GM12875 (cell line): ENCODE results near the gene PIK3C3.

ENCODE experiments used
- H3K4me3 ChIP-seq: one replicate; pipeline ENCODE4 v1.5.1; 2011; ENCODE audit warnings: low read depth, low read length, control low read depth
- CTCF ChIP-seq: IDR thresholded peaks from 2 replicates; pipeline ENCODE4 v1.5.1; 2011; ENCODE audit warnings: low read depth, mild to moderate bottlenecking, control low read depth, inconsistent platforms, low read length, moderate library complexity, borderline replicate concordance; ENCODE audit not compliant: insufficient read depth

Gene PIK3C3

GRCh38 chr18:41965634-41966255, 10.7 kb downstream of the PIK3C3 start:
- TF ChIP-seq CTCF: no peak
- H3K4me3 ChIP-seq: no peak overlapping the region

GRCh38 chr18:41966943-41967342, 11.9 kb downstream of the PIK3C3 start:
- H3K4me3 ChIP-seq: no peak overlapping the region
- no peak for TF ChIP-seq CTCF

GRCh38 chr18:41967680-41968079, 12.6 kb downstream of the PIK3C3 start:
- H3K4me3 ChIP-seq: no peak overlapping the region
- no peak for TF ChIP-seq CTCF

- no peak for TF ChIP-seq CTCF
- H3K4me3 ChIP-seq: no peak overlapping the region
Observed at GRCh38 chr18:41969881-41970280, 14.8 kb downstream of the PIK3C3 start.

- no peak overlapping the region for H3K4me3 ChIP-seq
- TF ChIP-seq CTCF: no peak
Observed at GRCh38 chr18:41972067-41972925, 17.3 kb downstream of the PIK3C3 start.

- TF ChIP-seq CTCF: no peak
- no peak overlapping the region for H3K4me3 ChIP-seq
Observed at GRCh38 chr18:41973983-41974382, 18.9 kb downstream of the PIK3C3 start.

- no peak for TF ChIP-seq CTCF
- H3K4me3 ChIP-seq: no peak overlapping the region
Observed at GRCh38 chr18:41974796-41975201, 19.8 kb downstream of the PIK3C3 start.
